HG03159 (cell line): ENCODE measurements around the gene INO80E.
"Not testable (repeated sequence)": the region's sequence is repeated elsewhere in the genome, so short reads cannot be mapped to it uniquely, and the experiment has no call there.

Experiments
- ATAC-seq: cut with Tn5 transposase; IDR thresholded peaks from one replicate; pipeline ENCODE4 v1.9.1; 2021; ENCODE audit warnings: mild to moderate bottlenecking, moderate library complexity; ENCODE audit not compliant: unreplicated experiment

Gene INO80E

DNA sequence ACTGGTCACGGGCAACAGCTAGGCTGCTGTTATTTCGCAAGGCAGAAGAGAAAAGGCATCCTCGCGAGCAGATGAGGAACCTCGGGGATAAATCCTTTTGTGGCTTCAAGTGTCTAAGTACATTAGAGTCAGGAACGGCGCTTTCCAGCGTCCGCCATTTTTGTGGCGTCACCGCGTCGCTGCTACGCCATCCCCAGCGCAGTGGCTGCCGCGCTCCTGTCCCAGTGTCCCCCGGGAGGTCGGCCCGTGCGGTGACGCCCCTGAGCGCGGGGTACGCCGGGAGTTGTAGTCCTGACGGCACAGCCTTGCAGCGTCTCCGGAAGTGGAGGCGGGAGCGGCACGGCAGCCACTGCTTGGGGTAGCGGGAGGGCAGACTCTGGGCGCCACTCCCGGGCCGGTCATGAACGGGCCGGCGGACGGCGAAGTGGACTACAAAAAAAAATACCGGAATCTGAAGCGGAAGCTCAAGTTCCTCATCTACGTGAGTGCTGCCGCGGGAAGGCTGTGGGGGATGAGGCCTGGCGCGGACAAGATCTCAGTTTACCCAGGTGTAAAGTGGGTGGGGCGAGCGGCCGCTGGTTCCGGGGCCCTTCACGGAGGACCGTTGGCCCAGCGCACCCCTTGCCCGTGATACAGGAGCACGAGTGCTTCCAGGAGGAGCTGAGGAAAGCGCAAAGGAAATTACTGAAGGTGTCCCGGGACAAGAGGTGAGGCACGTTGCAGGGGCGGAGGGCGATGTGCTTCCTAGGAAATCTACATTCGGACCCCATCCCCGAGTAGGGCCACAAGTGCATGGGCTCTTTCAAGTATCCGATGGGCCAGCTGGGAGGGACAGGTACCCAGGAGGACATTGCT is at the start of gene INO80E:
Gene INO80E (plus strand): TSS at position 331 of the 855 bp plus-strand sequence. CDS start 70 bp downstream, at position 401.
- peak; percentile 88 for ATAC-seq

DNA sequence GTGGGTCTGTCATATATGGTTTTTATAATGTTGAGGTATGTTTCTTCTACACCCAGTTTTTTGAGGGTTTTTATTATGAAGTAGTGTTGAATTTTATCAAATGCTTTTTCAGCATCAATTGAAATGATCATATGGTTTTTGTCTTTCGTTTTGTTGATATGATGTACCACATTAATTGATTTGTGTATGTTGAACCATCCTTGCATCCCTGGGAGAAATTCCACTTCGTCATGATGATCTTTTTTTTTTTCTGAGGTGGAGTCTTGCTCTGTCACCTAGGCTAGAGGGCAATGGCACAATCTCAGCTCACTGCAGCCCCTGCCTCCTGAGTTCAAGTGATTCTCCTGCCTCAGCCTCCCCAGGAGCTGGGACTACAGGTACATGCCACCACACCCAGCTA is 48.1 kb upstream of the INO80E start:
- no peak for ATAC-seq

- no peak for ATAC-seq
Observed at GRCh38 chr16:29950806-29951461, 45.1 kb upstream of the INO80E start.

DNA sequence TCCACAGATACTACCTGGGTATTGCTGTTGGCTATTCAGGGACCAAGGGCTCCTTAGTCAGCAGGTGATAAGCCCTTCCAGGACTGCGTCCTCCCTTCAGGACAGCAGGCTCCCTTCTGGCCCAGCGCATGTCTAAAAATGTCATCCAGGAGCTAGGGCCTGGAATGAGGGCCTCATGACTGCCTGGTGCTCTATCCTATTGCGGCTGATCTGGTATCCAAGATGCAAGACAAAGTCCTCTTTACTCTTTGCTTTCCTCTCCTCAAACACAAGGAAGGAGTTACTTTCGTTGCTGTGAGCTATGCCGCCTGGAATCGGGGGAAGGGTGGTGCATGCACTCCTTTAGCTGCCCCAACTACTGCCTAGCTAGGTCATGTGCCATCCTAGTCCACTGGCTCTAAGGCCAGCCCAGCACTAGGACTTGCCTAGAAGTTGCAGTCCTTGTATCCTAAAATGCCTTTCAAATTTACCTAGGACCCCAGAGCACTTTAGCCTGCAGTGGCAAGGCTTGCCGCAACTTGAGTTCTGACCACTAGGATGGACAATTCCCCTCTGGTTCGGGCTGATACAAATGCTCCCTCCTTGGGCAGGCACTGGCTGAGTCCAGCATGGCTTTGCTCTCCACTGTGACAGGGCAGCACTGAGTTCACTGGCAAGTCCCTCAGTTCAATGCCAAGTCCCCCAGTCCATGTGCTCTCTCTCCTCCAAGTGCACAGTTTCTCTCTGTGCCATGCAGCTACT is 44.2 kb upstream of the INO80E start:
- ATAC-seq = no peak

DNA sequence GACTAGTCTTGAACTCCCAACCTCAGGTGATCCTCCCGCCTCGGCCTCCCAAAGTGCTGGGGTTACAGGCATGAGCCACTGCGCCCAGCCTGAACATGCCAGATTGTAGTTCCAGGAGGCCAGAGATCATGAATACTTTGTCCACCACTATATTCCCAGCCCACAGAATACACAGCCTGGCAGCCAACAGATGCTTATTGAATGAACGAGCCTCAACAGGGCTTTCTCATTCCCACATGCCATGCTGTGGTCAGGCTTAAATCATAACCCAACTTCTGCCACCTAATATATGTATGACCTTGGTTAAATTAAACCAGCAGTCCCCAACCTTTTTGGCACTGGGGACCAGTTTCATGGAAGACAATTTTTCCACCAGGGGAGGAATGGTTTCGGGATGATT is 37.3 kb upstream of the INO80E start:
- ATAC-seq = no peak

GRCh38 chr16:29959293-29959692 is 36.7 kb upstream of the INO80E start:
- no peak for ATAC-seq

GRCh38 chr16:29959821-29960220 is 36.2 kb upstream of the INO80E start:
- not testable (repeated sequence) for ATAC-seq

DNA sequence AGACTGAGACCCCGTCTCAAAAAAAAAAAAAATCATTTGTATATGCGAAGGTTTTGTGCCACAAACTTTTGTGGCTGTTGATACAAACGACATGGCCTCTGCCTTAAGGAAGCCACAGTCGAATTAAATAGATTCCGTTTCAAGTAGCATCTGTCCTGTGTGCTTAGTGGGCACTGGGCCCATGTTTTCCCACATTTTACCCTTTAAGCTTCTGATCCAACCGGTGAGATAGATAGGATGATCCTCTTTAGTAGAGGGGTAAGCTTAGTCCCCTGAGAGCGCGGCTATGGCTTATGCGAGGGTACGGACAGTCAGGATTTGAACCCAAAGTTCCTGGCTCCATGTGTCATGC is 34.9 kb upstream of the INO80E start:
- no peak for ATAC-seq

DNA sequence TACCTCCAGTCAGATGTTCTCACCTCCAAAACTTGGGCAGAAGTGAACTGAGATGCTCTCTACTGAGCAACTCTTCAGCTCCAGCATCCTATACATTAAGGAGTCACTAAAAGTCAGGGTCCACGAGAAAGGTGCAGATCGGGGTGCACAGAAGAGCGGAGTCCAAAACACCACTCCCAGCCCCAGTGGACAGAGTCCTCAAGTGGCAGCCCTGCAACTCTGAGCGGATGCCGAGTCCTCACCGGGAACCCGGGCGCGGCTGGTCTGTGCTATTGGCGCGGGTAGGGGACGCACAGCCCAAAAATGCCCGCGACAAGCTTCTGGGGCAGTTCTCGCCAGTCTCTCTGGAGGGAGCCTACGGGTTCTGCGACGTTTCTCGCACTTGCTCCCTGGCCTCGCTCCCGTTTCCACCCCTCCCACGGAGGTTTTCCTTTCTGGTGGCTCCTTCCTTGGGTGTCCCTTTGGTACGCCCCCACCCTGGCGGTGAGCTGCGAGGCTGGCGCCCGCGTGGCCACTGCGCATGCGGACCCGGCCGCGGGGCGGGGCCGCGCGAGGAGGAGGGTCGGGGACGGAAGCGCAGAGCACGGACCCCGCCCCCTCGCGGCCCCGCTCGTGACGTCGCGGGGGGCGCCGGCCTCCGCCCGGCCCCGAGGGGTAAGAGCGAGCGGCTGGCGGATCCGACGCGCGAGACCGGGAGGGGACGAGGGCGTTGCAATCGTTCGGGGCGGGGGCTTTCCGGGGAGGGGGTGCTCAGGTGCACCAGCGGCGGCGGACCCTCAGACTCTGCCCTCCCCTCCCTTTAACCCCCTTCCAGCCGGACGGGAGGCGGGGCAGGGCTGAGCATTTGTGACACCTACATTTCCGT is 34.3 kb upstream of the INO80E start, which contains the start of gene TMEM219:
Gene TMEM219 (plus strand): TSS at position 601 of the 865 bp plus-strand sequence. CDS start 1,065 bp downstream, outside the sequence.
- ATAC-seq = peak; percentile 89

- no peak for ATAC-seq
Observed at GRCh38 chr16:29962344-29962994, 33.6 kb upstream of the INO80E start.

- no peak for ATAC-seq
Observed at GRCh38 chr16:29963021-29963743, 32.9 kb upstream of the INO80E start.

DNA sequence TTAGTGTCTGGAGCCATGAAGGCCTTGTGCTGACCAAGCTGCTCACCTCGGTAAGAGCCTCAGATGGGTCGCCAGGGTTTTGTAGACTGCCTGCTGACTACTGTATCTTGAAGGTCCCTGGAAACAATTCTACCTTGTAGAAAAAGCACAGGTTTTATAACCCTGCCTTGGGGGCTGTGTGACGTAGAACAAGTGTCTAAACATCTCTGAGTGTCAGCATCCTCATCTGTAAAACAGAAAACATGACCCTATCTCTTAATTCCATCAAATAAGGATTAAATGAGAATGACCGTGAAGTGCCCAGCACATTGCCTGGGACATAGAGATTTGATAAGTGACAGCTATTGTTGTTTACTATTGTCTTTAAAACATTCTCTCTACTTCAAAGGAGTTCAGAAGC is 27.8 kb upstream of the INO80E start:
- no peak for ATAC-seq

DNA sequence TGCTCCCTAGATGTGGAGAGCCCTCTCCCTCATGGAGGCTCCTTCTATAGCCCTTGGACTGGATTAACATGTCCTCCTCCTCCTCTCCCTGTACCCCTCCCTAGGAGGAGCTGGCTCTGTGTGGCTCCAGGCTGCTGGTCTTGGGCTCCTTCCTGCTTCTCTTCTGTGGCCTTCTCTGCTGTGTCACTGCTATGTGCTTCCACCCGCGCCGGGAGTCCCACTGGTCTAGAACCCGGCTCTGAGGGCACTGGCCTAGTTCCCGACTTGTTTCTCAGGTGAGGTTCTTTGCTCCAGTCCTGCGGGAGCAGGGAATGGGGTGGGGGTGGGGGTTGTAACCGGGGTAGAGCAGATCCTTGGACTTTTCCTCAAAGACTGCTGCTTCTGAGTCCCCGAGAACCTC is 24.7 kb upstream of the INO80E start:
- no peak for ATAC-seq

- no peak for ATAC-seq
Observed at GRCh38 chr16:29972500-29972899, 23.5 kb upstream of the INO80E start.

GRCh38 chr16:29972992-29973383 is 23.1 kb upstream of the INO80E start:
- no peak for ATAC-seq

DNA sequence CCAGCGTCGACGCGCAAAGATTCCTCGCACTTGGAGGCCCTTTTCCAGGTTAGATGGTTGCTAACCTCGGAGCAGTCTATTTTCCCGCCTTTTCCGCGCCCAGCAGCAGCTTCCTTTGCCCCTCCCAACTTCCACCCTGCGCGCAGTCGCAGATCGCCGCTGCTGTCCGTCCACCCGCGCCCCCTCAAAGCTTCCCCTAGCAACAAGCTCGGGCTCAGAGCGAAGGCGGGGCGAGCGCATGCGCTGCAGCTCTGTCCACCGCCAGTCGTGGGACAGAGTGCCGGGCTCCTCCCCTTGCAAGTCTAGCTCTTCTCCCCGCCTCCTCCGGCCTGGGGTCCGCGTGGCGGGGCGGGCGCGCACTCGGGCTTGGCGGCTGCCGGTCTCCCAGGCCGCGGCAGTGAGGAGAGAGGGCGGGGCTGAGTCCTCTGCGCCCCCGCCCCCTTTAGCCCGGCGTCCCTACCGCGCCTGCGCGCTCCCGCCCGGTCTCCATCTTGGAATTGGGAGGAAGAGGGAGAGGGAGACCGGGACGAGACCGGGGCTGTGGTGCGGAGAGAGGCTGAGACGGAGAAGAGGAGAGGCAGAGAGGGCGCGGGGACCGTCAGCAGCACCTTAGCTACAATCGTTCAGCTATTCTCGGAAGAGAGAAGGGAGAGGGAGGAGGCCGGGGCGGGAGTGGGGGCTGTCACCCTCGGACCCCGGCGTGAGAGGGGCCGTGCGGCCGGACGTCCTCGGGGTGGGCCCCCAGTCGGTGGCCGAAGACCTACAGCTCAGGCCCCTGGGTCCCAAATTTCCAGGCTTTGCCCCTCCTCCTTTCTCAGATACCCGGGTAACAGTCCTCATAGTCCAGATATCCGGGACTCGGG is 22.4 kb upstream of the INO80E start, which contains the start of gene TAOK2:
Gene TAOK2 (plus strand): TSS at position 485 of the 863 bp plus-strand sequence. CDS start 3,905 bp downstream, outside the sequence.
- ATAC-seq = peak; percentile 96

DNA sequence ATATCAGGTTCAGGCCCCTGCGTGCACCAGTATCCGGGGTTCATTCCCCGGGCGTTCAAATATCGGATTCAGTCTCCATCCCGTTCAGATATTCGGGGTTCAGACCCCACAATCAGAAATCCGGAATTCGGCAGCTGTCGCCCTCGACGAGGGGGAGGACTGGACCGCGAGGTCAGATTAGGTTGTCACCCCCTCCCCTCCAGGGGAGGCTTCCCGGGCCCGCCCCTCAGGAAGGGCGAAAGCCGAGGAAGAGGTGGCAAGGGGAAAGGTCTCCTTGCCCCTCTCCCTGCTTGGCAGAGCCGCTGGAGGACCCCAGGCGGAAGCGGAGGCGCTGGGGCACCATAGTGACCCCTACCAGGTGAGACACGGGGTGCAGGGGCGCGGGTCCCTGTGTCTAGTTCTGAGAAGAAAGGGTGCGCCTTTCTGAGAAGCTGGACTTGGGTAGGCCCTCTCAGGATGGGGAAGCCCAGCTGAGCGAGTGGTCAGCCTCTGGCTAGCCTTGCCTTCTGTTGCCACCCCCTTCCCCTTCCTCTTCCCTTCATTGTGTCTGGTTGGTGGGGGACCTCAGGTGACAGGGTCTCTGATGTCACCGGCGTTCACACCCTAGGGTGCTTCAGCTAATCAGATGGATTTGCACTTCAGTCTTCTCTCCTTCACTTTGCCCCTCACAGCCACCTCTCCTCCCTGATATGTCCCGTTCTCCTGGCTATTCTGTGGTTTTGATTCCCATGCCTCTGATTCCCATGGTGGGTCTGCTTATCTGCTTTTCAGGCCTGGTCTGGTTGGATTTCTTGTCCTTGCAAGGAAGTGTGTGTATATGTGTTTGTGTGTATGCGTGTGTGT is 21.5 kb upstream of the INO80E start:
- ATAC-seq = no peak
